Activated CD4-positive, CD25-positive, alpha-beta regulatory T cell treated with anti-CD3 and anti-CD28 coated beads, Interleukin-2, amount 50 U/mL, for 24 hours (primary cell): ENCODE data around the gene C1orf159.
"Not testable (repeated sequence)": the region's sequence is repeated elsewhere in the genome, so short reads cannot be mapped to it uniquely, and the experiment has no call there.

Source experiments
- ATAC-seq, 2 donors: fragments of 150-1000 bp; cut with Tn5 transposase; one replicate each; pipeline ENCODE4 v1.10.0; 2021; ENCODE audit warnings: mild to moderate bottlenecking in 1 of 2, moderate library complexity in 1 of 2

Gene C1orf159

DNA sequence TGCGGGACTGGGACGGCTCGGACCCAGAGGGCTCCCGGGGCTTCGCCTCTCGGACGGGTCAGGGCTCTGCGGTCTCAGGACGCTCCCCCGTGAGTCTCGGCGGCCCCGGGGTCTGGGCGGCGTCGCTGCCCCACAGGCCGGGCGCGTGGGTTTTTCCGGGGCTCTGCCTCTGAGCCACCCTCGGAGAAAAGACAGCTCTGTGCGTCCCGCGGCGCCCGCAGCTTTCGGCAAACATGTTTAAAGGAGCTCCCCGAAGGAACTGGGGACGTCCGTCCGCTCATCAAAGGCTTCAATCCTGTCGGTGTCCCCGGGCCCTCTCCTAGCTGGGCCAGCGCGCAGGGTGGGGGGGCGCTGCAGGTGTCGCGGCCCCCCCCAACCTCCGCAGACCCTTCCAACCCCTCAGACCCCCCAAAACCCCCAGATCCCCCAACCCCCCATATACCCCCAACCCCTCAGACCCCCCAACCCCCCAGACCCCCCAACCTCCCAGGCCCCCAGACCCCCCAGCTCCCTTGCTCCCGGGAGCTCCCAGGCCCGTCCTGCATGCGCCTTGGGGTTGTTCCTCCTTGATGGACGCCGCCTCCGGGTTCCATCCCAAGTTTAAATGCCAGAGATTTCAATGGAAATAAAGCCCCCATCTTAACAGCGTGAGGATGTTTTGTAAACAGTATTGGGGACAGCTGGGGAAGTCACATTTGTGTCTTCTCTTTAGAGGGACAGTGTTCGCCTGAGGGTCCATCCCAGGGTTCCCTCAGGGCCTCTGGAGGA lies 996 bp upstream of the C1orf159 start:
- ATAC-seq: no peak

DNA sequence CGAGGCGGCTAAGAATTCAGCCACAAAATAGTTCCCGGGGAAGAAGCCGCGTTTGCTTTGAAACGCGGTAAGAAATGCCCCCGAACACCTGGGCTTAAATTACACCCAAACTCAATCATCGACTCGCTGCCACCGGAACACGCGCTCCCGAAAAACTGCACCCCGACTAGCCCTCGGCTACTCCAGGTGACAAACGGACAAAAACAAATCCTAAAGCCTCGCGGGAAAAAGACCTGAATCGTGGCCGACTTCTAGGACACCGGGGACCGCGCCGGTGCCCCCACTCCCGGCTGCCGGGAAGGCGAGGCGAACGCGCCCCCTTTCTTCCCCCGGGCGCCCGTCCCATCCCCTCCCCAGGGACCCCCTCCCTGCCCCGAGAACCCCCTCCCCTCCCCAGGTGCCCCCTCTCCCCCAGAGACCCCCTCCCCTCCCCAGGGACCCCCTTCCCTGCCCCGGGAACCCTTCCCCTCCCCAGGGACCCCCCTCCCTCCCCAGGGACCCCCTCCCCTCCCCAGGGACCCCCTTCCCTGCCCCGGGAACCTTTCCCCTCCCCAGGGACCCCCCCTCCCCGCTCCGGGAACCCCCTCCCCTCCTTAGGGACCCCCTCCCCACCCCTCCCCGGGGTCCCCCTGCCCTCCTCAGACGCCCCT lies 628 bp downstream of the C1orf159 start:
- ATAC-seq: no peak

DNA sequence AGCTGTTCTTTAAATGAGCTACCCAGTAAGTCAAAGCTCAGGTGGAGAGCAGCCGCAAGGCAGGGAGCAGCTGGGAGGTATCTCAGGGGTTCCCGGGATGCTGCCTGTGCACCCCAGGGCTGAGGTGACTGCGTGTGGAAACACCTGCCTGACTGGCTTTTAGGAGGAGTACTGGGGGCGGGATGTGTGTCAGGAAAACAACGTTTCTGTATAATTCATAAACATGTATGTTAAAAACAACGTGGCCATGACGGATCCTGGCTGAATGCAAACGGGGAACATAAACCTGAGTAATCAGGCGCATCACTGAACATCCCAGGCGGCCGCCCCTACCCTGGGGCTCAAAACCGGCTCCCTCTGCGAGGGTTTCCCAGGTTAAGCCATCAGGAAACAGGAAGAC lies 1.5 kb downstream of the C1orf159 start:
- no peak for ATAC-seq

DNA sequence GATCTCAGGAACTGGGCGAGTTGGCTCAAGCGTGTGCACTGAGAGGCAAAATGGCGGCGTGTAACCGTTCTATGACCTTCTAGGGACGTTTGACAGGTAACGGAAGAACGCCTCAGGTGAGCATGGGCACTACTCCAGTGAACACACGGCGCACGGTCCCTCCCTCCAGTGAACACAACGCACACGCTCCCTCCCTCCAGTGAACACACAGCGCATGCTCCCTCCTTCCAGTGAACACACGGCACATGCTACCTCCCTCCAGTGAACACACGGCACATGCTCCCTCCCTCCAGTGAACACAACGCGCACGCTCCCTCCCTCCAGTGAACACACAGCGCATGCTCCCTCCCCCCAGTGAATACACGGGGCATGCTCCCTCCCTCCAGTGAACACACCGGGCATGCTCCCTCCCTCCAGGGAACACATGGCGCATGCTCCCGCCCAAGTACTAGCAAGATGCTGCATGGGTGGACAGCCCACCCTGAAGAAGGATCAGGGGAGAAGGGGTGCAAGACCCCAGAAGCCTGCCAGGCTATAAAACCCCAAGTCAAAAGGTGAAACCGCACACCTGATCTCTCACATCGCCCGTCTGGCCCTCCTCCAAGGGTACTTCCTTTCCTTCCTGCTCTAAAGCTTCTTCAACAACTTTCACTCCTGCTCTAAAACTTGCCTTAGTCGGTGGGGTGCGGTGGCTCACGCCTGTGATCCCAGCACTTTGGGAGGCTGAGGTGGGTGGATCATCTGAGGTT lies 3.5 kb downstream of the C1orf159 start:
- ATAC-seq: no peak

DNA sequence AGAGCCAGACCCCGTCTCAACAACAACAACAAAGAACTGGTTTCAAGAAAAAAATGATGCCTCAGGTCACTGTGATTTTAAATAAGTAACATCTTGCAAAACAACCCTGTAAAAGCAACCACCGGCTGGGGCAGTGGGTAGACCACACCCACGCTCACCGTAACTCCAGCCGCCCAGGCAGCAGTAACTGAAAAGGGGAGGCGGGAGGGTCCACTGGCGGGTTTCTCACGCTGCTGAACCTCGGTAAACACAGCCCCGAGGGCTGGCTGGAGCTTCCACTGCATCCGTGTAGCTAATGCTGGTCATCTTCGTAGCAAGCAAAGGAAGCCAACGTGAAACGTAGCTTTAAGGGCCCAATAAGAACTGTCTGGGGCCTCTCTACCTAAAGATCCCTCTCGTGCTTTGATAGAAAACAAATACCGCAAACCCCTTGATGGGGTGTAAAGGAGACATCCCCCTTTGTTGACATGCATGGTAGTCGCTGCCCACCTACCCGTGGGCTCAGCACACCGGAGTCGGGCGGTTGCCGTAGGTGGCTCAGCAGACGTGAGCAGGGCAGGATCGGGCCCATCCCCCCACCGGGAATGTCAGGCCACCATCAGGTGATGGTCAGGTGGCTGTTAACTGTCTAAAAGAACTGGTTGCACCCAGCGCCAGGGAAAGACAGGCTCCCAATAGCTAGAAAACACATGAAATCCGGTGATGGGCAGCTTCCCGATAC lies 4.2 kb downstream of the C1orf159 start:
- ATAC-seq: no peak

DNA sequence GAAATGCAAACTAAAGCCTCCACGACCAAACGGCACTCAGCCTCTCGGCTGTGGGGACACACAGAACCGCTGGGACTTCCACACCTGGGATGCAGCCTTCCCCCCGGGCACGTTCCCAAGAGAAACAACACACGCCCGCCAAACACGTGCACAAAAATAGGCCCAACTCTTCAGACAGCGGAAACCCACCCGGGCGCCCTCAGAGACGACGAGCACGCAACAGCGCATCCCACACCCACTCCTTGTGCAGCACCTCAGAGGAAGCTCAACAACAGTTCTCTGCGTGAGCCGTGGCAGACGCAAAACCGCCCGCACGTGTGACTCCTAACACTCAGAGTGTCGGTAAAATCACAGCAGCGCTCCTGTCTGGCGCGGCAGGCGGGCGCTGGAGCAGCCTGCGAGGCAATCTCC lies 5.3 kb downstream of the C1orf159 start:
- no peak for ATAC-seq

DNA sequence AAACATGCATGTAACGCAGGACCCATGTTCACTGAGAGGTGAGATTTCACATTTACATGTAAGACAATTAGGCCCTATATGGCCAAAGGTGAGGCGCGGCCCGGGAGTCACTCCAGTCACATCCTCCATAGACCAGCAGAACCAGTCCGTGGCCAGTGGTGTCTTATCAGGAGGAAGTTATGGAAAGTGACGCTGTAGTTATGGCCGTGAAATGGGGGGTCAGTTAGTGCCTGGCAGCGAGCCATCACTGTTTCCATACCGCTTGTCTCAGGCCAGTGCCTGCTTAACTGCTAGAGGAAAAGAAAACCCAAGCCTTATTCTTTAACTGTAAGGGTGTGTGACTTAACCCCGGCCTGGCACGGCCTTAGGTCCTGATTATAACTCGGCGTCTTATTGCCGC lies 6.1 kb downstream of the C1orf159 start:
- ATAC-seq: no peak

DNA sequence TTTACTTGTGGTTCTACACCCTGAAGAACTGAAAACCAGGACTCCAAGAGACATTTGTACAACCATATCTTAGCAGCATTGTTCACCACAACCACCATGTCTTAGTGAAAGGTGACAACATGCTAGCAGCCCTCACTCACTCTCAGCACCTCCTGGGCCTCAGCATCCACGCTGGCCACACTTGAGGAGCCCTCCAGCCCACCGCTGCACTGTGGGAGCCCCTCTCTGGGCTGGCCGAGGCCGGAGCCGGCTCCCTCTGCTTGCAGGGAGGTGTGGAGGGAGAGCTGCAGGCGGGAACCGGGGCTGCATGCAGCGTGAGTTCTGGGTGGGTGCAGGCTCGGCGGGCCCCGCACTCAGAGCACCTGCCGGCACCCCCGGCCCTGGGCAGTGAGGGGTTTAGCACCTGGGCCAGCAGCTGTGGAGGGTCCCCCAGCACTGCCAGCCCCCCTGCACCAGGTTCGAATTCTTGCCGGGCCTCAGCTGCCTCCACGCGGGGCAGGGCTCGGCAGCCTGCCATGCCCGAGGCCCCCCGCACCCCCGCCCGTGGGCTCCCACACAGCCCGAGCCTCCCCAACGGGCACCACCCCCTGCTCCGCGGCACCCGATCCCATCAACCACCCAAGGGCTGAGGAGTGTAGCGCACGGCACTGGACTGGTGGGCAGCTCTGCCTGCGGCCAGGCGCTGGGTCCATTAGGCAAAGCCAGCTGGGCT lies 9.2 kb downstream of the C1orf159 start:
- no peak for ATAC-seq

DNA sequence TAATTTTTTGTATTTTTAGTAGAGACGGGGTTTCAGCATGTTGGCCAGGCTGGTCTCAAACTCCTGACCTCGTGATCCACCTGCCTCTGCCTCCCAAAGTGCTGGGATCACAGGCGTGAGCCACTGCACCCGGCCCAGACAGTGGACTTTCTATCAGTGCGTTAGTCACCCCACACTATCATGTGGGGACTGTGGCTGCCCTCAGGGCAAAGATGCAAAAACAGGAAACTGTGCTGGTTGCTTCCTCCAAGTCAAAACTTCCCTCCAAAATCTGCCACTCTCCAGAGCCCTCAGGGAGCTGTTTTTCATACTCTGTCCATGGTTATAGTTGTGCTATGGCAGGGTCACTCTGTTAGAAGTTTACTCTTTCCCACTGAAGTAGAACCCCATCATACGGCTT lies 11.7 kb downstream of the C1orf159 start:
- peak in 1 of 2 donors; percentile 69 for ATAC-seq

DNA sequence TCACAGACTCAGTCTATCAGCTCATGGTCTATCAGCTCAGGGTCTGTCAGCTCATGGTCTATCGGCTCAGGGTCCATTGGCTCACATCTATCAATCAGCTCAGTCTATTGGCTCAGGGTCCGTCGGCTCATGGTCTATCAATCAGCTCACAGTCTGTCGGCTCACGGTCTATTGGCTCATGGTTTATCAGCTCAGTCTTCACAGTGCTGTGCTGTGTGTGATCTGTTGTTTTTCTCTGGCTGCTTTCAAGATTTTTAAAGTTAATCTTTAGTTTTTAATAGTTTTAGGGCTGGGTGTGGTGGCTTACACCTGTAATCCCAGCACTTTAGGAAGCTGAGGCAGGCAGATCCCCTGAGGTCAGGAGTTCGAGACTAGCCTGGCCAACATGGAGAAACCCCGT lies 14.4 kb downstream of the C1orf159 start:
- no peak for ATAC-seq

DNA sequence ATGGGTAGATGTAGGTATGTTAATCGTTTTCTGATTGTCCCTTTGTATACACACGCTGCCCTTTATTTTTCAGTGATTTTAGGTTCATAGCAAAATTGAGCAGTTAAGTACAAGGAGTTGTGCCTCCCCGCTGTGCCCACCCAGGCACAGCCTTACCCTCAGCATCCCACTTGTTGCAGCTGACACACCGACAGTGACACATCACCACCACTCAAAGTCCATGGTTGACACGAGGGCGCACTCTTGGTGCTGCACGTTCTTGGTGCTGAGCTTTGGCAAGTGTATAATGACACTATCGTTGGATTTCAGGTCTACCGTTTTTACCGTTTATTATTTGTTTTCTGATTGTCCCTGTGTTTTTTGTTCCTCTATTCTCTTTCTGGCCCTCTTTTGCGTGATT lies 15.6 kb downstream of the C1orf159 start:
- no peak for ATAC-seq

DNA sequence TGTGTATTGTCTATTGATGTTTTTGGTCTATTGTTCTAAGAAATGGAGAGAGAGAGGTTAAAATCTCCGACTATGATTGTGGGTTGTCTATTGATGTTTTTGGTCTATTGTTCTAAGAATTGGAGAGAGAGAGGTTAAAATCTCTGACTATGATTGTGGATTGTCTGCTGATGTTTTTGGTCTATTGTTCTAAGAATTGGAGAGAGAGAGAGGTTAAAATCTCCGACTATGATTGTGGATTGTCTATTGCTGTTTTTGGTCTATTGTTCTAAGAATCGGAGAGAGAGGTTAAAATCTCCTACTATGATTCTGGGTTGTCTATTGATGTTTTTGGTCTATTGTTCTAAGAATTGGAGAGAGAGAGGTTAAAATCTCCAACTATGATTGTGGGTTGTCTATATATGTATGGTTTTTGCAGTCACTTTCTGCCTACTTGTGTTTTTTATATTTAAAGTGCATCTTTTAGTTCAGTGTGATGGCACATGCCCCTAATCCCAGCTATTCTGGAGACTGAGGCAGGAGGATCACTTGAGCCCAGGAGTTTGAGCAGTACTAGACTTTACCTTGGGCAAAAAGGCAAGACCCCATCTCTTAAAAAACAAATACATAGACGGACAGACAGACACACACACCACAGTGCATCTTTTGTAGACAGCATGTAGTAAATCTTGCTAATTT lies 16.2 kb downstream of the C1orf159 start:
- ATAC-seq: peak in 1 of 2 donors; percentile 50

DNA sequence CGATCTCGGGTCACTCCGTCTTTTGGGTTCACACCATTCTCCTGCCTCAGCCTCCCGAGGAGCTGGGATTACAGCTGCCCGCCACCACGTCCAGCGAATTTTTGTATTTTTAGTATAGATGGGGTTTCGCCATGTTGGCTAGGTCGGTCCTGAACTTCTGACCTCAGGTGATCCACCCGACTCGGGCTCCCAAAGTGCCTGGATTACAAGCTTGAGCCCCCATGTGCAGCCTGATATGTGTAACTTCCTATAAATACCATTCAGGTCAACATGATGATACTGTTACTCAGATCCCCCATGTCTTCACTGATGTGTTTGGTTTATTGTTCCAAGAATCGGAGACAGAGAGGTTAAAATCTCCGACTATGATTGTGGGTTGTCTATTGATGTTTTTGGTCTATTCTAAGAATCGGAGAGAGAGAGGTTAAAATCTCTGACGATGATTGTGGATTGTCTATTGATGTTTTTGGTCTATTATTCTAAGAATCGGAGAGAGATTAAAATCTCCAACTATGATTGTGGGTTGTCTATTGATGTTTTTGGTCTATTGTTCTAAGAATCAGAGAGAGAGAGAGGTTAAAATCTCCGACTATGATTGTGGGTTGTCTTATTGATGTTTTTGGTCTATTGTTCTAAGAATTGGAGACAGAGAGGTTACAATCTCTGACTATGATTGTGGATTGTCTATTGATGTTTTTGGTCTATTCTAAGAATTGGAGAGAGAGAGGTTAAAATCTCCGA lies 17.0 kb downstream of the C1orf159 start:
- ATAC-seq: peak in 1 of 2 donors; percentile 95

DNA sequence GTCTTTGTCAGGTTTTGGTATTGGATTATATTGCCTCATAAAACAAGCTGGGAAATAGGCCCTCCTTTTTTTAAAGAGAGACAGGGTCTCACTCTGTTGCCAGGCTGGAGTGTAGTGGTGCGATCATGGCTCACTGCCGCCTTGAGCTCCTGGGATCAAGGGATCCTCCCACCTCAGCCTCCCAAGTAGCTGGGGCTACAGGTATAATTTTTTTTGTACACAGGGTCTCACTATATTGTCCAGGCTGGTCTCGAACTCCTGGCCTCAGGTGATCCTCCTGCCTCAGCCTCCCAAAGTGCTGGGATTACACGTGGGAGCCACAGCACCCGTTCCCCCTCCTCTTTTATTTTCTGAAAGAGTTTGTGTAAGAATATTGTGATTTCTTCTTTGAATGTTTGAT lies 19.8 kb downstream of the C1orf159 start:
- not testable (repeated sequence) for ATAC-seq

DNA sequence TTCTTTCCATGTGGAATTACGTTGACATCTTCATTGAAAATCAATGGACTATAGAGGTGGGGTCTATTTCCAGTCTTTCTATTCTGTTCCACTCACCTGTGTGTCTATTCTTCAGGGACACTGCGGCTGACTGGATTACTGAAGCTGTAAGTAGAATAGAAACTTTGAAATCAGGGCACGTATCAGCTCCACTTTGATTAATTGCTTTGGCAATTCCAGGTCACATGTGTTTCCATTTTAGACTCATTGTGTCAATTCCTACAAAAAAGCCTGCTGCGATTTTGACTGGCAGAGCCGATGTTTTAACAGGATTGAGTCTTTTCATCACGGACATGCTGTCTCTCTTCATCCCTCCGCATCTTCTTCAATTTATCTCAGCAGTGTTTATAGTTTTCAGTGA lies 20.9 kb downstream of the C1orf159 start:
- ATAC-seq: no peak

DNA sequence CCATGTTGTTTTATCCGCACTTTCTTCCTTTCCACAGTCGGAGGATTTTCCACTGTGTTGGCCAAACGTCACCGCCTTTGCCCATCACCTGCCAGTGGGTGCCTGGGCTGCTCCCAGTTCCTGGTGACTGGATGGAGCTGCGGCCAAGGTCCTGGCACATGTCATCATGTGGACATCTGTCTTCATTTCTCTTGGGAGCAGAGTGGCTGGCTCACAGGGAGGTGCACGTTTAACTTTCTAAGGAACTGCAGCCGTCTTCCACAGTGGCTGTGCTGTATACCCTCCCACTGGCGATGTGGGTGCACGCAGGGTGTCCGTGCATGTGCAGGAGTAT lies 22.3 kb downstream of the C1orf159 start:
- ATAC-seq: no peak

DNA sequence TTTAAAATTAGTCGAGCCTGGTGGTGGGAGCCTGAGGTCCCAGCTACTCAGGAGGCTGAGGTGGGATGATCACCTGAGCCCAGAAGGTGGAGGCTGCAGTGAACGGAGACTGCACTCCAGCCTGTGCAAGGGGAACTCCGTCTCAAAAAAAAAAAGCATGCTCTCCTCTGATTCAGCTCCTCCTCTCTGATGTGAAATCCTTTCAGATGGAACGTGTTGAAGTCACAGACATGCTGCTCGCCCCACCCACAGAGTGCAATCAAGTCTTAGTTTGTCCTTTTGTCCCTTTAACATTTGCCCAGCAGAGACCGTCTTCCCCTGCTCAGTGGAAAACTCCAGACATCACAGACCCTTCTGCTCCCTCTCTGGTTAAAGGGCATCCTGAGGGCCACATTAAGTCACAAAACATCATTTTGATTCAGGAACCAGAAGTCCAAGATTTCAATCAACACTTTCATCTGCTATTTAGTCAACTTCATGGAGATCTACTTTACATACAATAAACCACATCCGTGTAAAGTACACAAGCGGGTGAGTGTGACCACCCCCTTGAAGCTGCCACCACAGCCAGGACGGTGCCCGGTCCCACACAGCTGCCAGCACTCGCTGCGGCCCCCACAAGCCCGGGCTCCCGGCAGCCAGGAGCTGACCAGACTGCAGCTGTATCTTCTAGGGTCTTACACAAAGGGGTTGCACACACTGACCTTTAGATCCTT lies 22.8 kb downstream of the C1orf159 start:
- peak in 1 of 2 donors; percentile 24 for ATAC-seq

DNA sequence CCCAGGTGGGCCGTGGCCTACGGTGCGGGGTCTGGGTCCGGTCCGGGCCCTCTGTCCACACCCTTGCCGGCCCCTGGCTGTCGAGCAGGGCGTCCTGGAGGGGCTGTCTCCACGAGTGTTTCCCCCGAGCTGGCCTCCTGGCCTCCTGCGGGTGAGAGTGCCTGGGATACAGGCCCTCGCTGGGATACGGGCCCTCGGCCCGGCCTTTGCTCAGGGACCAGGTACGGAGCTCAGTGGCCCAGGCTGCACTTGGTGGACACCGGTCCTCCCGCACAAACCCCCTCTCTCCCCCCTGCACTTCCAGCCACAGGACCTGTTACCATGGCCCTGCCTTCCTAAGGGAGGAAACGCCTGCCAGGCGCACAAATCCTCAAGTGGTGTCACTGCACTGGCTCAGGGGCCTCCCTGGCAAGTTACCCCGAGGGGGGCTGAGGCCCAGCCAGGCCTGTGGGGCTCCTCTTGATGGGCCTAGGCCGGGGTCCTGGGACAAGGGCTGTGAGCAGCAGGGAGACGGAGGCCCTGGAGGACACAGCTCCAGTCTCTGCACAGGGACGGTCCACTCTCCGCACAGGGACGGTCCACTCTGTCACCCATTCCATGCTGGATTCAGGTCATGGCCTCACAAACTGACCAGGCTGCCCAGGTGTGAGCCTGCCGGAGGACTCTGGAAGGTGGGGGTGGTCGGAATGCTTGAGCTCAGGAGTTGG lies 23.6 kb downstream of the C1orf159 start:
- no peak for ATAC-seq

DNA sequence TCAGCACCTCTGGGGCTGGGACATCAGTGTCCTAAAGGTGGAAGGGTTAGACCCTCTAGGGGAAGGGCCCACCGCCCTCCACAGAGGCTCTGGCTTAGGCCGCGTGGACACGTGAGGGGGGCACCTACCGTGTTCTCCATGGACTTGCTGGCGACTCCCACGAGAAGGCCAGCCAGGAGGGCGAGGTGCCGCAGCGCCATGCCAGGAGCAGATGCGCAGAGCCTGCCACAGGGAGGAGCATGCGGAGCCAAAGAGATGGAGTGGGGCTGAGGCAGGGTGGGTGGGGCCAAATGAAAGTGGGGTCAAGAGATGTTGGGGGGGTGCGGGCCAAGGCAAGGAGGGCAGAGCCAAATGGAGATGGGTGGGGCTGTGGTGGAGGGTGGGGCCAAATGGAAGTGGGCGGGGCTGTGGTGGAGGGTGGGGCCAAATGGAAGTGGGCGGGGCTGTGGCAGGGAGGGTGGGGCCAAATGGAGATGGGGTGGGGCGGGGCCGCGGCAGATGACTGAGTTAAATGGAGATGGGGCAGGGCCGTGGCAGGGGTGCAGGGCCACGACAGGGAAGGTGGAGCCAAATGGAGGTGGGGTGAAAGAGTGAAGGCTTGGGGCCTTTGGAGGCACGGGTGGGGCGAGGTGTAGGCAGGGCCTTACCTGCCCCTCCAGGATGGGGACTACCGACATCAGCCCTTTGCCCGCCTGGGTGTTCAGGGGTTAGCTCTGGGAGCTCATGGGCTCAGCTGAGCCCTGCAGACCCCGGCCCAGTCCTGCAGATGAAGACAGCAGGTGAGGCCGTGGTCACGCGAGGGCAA lies 24.3 kb downstream of the C1orf159 start:
- ATAC-seq: no peak
